NCI-H524 treated with DMSO at 0.1 percent for 48 hours (cell line): ENCODE data around the gene LRRC74A.

Experiments used
- DNase-seq: peaks from one replicate; lab custom pipeline; 2025; lab: John Stamatoyannopoulos, UW

Gene LRRC74A

GRCh38 chr14:76810525-76810924, 15.7 kb upstream of the LRRC74A start:
- no peak for DNase-seq

- DNase-seq: peak; percentile 40
Observed at GRCh38 chr14:76810953-76811400, 15.2 kb upstream of the LRRC74A start.

DNA sequence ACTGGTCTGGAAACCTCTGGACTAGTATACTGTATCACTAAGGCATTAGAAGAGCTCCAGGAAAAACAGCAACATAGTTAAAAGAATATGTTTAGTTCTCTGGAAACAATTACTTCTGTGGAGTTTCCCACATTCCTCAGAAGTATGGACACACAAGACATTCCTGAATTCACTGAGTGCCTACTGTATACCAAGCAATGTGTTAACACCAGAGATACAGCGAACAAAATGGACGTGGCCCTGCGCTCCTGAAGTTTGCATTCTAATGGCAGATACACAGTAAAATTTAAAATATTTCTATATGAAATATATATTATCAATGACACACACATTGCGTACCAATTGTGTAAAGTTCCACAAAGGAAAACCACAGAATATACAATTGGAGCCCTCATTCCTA, 14.6 kb upstream of the LRRC74A start:
- DNase-seq: no peak

GRCh38 chr14:76812093-76812421, 14.2 kb upstream of the LRRC74A start:
- no peak for DNase-seq

DNA sequence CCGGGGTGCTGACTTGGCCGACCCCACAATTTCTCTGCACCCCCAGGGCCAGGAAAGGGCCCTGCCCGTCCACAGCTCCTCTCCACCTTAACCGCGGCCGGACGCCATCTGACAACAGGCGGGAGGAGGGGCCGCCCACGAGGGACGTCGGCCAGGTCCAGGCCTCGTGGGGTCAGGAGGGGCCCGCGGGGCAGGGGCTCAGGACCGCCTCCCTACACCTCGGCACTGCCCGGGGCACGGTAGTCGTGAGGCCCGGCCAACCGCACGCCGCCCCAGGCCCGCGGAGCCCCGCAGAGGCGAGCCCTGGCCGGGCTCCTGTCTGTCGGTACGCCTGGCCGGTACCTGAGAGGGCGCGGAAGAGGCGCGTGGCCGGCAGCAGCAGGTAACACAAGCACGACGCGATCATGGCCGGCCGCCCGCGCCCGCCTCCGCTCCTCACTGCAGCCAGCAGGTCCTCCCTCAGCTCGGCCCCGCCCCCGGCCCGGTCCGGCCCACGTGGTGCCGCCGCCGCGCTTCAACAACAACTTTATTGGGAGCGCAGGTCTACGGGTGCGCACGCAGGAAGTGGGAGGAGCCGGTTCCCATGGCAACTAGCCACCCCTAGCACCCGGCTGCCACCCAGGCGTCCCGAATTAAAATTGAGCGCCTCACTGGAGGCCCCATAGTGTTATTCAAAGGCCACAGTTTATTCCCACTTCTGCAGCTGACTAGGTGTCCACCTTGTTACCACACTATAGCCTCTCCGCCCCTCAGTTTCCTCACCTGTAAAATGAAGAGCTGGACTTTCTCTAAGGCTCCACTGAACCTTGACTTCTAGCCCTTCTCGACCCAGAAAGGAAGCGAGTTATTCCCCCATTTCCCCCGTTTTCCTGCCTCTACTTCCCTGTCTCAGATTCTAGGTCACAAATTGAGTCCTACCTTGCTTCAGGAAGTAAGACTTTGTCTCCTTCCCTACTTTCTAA, 13.5 kb upstream of the LRRC74A start, which contains the start of gene ANGEL1:
Gene ANGEL1, minus strand, starts transcription at position 461 of the 962 bp plus-strand sequence. Its CDS starts 55 bp downstream, at position 406.
- peak; percentile 82 for DNase-seq

DNA sequence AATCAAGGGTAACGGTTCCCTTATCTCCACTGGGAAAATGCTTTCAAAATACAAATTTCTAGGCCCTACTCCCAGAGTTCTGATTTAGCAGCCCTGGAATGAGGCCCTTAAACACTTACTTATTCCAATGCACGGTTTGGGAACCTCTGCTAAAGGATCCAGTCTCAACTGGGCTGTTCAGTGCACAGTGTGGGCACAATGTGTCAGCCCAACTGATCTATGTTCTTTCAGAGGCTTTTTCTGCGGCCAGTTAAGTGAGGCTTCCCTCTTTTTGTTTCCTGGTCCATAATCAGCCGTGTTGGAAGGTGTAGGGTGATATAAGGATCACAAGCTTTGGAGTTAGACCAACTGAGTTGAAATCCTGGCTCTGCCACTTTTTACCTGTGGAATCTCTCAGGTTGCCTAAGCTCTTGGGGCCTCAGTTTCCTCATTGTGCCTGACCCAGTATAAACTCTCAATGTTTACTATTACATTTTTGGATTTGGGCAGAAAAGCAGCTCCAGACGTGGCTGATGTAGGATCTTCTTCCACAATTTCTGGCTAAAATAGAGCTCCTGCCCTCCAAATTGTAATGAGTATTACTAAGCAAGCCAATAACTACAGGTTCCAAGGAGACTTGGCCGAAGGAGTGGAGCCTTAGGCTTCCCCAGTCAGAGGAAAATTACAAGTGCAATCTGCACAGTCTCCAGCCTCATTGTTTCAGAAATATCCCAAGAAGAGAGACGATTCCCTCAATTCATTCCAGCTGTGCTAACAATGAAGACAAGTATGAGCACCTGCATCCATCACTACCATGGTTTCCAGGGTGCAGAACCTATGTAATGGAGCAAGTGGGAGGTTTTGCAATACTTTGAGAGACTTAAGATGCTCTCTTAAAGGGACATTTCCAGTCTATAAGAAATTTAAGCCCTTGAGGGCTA, 11.2 kb upstream of the LRRC74A start:
- DNase-seq: no peak

GRCh38 chr14:76820700-76821099, 5.5 kb upstream of the LRRC74A start:
- DNase-seq: no peak

DNA sequence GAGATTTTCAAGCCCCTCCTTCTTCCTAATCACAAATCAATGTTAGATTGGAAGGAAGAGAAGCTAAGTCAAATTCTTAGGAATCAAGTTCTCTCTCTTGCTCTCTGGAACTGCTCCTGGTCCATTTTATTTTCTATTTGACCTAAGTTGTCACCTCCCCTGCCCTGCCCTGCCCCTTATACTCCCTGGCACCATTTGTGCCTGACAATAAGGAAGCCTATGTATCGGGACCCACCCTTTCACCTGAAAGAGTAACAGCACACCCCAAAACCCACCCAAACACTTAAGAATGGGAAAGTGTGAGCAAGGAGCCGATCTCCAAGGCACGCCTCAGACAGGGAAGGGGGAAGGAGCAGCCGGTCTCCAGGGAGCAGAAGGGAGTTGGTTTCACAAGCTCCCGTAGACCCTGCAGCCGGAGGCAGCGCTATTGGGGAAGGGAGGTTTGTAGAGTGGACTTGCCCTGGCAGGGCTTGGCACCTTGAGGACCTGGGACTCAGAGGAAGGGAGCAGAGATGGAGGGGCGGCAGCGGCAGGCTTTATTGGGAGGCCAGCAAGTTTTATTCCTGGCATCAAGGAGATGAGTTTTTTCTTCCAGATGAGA, 1.6 kb downstream of the LRRC74A start:
- DNase-seq: no peak

GRCh38 chr14:76828339-76829012, 2.3 kb downstream of the LRRC74A start:
- no peak for DNase-seq

- no peak for DNase-seq
Observed at GRCh38 chr14:76829013-76829365, 2.8 kb downstream of the LRRC74A start.

DNA sequence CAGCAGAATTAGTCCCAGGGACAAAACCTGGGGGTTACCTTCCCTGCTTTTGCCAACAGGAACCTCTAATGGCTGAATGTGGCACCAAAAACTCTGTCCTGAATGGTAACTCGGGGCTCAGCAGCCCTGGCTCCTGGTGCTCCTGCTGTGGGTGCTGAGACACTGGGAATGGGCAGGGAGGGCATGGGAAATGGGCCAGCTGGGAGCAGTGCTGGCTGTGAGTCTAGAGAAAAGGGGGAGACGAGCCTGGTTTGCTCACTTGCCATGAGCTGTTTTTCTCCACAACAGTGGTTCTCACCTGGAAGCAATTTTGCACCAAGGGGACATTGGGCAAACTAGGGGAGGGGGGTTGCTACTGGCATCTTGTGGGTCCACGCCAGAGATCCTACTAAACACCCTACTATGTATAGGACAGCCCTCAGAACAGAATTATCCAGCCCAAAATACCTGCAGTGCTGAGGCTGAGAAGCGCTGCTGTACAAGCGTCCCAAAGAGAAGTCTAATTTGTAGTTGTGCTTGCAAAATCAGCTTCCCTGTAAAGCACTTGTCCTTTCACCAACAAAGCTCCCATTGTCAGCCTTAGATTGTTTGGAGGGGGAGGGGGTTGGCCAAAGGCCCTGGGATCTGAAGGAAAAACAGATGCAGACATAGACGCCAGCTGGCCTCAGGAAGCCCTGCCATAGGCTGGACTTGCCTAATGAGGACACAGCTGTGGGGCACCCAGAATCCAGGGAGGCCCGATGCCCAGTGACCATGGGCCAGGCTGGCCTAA, 3.6 kb downstream of the LRRC74A start:
- no peak for DNase-seq

DNA sequence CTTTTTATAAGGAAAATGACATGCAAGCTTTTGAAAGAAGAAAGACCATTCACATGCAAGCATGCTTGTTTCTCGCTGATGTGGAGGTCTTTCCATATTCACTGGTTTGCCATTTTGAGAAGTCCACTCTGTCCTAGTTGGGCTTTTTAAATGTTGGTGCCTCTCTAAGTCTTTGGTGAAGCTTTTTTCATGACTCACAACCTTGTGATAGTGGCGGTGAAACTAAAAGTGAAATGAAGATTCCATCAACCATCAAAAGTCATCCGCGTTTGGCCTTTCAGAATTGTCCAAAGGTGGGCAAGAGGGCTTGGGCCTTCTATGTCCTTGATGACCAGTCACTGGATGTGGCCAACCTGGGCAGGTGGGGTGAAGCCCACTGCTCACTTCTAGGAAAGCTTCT, 4.3 kb downstream of the LRRC74A start:
- DNase-seq: no peak

GRCh38 chr14:76832503-76832988, 6.3 kb downstream of the LRRC74A start:
- no peak for DNase-seq

GRCh38 chr14:76833011-76833410, 6.8 kb downstream of the LRRC74A start:
- DNase-seq: no peak

DNA sequence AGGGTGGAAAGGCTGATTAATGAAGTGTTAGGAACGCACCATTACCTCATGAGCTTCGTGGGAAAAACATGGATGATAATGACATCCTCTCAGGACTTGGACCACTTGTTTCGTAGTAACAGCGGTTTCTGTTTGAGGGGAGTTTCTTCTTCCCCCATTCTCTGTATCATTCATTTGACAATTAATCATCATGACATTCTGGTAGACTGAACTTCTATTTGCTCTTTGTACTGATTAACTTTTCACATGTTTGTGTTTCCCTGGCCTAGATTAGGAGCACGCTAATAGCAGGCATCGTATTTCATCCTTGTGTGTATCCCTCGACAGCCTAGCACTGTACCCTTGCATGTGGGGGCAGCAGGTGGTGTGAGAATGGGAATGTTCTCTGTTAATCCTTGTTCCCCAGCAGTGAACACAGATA, 8.0 kb downstream of the LRRC74A start:
- peak; percentile 72 for DNase-seq

GRCh38 chr14:76836029-76836630, 9.9 kb downstream of the LRRC74A start:
- no peak for DNase-seq

DNA sequence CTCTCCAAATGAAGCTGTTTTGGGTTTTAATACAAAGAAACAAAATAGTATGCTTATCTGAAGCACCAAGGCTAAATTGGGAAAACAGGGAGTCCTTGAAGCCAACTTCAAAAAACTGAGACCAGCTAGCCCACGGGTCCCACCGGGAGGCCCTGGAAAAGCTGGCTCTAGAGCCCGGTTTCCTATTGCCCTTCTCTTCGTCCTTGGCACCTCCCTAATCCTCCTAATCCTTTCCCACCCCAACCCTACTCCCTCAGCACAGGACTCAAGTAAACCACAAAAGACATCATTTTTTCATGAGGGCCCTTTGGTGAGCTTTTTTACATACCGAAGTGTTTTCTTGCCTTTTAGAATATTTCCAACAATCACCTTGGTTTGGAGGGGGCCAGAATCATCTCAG, 11.3 kb downstream of the LRRC74A start:
- DNase-seq: no peak

DNA sequence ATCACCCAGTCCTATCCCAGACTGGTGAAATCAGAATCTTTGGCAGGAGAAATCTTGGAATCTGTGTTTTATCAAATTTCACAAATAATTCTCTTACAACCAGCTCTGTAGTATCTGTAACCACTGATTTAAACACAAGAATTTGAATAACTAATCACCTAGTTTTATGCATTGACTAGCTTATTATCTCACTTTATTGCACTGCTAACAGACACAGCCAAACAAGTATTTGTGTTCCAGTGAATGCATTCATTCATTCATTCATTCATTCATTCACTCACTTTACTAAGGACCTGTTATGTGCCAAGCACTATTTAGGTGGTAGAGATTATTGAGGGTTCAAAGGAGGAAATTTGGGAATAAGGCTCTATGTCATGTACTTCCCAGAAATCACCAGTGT, 16.2 kb downstream of the LRRC74A start:
- no peak for DNase-seq

DNA sequence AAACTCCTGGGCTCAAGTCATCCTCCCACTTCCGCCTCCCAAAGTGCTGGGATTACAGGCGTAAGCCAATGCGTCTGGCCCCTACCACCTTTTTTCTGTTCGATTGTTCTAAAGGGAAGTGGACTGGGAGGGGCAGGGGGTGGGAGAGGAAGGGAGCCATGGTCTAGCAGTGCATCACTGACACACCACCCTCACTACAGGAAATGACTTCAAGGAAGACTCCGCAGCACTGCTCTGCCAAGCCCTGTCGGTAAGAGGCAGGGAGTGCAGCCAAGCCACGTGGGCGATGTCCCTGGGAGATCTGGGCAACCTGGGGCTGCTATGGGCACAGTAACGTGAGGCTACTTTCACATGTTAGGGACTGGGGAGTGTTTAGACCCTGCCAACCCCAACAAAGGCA, 18.0 kb downstream of the LRRC74A start:
- DNase-seq: no peak

GRCh38 chr14:76846331-76847047, 20.3 kb downstream of the LRRC74A start:
- no peak for DNase-seq
